ENCODE data around the gene IL13RA1.
"Not testable (repeated sequence)": the region's sequence is repeated elsewhere in the genome, so short reads cannot be mapped to it uniquely, and the experiment has no call there.

The IL13RA1 gene

GRCh38 chrX:118726887-118727685, at the start of gene IL13RA1:
TSS of gene IL13RA1 (plus strand) at chrX:118727606. CDS start at chrX:118727639, 33 bp downstream.
- Mint-ChIP-seq H3K36me3 (ENCODE audit: low read depth) (no peaks in the 10 kb centered on the region), H3K27ac (no peak within 1 kb of the TSS), H3K27me3 (ENCODE audit: low read depth) (peaks cover 37% of the 10 kb centered on the region), H3K9me3 (no peaks in the 10 kb centered on the region), H3K4me1 (ENCODE audit: low read depth) (peaks cover 6% of the 10 kb centered on the region), H3K4me3 (peak within 1 kb of the TSS; percentile 51)

- Mint-ChIP-seq H3K27ac (no peak overlapping the region), H3K36me3 (ENCODE audit: low read depth) (peaks cover 12% of the 10 kb centered on the region), H3K27me3 (ENCODE audit: low read depth) (no peaks in the 10 kb centered on the region), H3K4me3 (no peak overlapping the region), H3K4me1 (ENCODE audit: low read depth) (no peaks in the 10 kb centered on the region), H3K9me3 (no peaks in the 10 kb centered on the region)
These were observed 48.1 kb upstream of the IL13RA1 start for GRCh38 chrX:118679290-118679689.

- Mint-ChIP-seq H3K27ac (no peak overlapping the region), H3K4me1 (ENCODE audit: low read depth) (no peaks in the 10 kb centered on the region), H3K36me3 (ENCODE audit: low read depth) (peaks cover 19% of the 10 kb centered on the region), H3K27me3 (ENCODE audit: low read depth) (no peaks in the 10 kb centered on the region), H3K9me3 (no peaks in the 10 kb centered on the region), H3K4me3 (no peak overlapping the region)
These were observed 45.0 kb upstream of the IL13RA1 start for GRCh38 chrX:118682258-118683014.

- no peak overlapping the region for H3K27ac Mint-ChIP-seq
- no peaks in the 10 kb centered on the region for H3K27me3 Mint-ChIP-seq (ENCODE audit: low read depth)
- H3K36me3 Mint-ChIP-seq (ENCODE audit: low read depth) = peaks cover 22% of the 10 kb centered on the region
- H3K9me3 Mint-ChIP-seq = no peaks in the 10 kb centered on the region
- no peak overlapping the region for H3K4me3 Mint-ChIP-seq
- no peaks in the 10 kb centered on the region for H3K4me1 Mint-ChIP-seq (ENCODE audit: low read depth)
These were observed 42.0 kb upstream of the IL13RA1 start for GRCh38 chrX:118685393-118685792.

- Mint-ChIP-seq H3K27ac (no peak overlapping the region), H3K4me1 (ENCODE audit: low read depth) (no peaks in the 10 kb centered on the region), H3K9me3 (no peaks in the 10 kb centered on the region), H3K27me3 (ENCODE audit: low read depth) (no peaks in the 10 kb centered on the region), H3K36me3 (ENCODE audit: low read depth) (peaks cover 14% of the 10 kb centered on the region), H3K4me3 (no peak overlapping the region)
These were observed 38.5 kb upstream of the IL13RA1 start for GRCh38 chrX:118688935-118689334.

- Mint-ChIP-seq H3K9me3 (no peaks in the 10 kb centered on the region), H3K36me3 (ENCODE audit: low read depth) (peaks cover 13% of the 10 kb centered on the region), H3K27me3 (ENCODE audit: low read depth) (no peaks in the 10 kb centered on the region), H3K4me3 (no peak overlapping the region), H3K4me1 (ENCODE audit: low read depth) (no peaks in the 10 kb centered on the region), H3K27ac (no peak overlapping the region)
These were observed 33.6 kb upstream of the IL13RA1 start for GRCh38 chrX:118693843-118694242.

- Mint-ChIP-seq H3K27ac (no peak overlapping the region), H3K4me1 (ENCODE audit: low read depth) (no peaks in the 10 kb centered on the region), H3K9me3 (no peaks in the 10 kb centered on the region), H3K27me3 (ENCODE audit: low read depth) (no peaks in the 10 kb centered on the region), H3K4me3 (no peak overlapping the region), H3K36me3 (ENCODE audit: low read depth) (peaks cover 13% of the 10 kb centered on the region)
These were observed 32.8 kb upstream of the IL13RA1 start for GRCh38 chrX:118694638-118695037.

GRCh38 chrX:118698516-118699170, 28.8 kb upstream of the IL13RA1 start:
- H3K4me1 Mint-ChIP-seq (ENCODE audit: low read depth) = no peaks in the 10 kb centered on the region
- no peaks in the 10 kb centered on the region for H3K9me3 Mint-ChIP-seq
- H3K4me3 Mint-ChIP-seq = no peak overlapping the region
- peaks cover 13% of the 10 kb centered on the region for H3K36me3 Mint-ChIP-seq (ENCODE audit: low read depth)
- H3K27me3 Mint-ChIP-seq (ENCODE audit: low read depth) = no peaks in the 10 kb centered on the region
- no peak overlapping the region for H3K27ac Mint-ChIP-seq

GRCh38 chrX:118702741-118703140, 24.7 kb upstream of the IL13RA1 start:
- no peaks in the 10 kb centered on the region for H3K4me1 Mint-ChIP-seq (ENCODE audit: low read depth)
- H3K27ac Mint-ChIP-seq = no peak overlapping the region
- H3K9me3 Mint-ChIP-seq = no peaks in the 10 kb centered on the region
- H3K4me3 Mint-ChIP-seq = no peak overlapping the region
- H3K27me3 Mint-ChIP-seq (ENCODE audit: low read depth) = no peaks in the 10 kb centered on the region
- H3K36me3 Mint-ChIP-seq (ENCODE audit: low read depth) = peaks cover 4% of the 10 kb centered on the region

- H3K4me3 Mint-ChIP-seq = no peak overlapping the region
- H3K27me3 Mint-ChIP-seq (ENCODE audit: low read depth) = no peaks in the 10 kb centered on the region
- H3K36me3 Mint-ChIP-seq (ENCODE audit: low read depth) = no peaks in the 10 kb centered on the region
- H3K4me1 Mint-ChIP-seq (ENCODE audit: low read depth) = no peaks in the 10 kb centered on the region
- no peak overlapping the region for H3K27ac Mint-ChIP-seq
- no peaks in the 10 kb centered on the region for H3K9me3 Mint-ChIP-seq
These were observed 20.7 kb upstream of the IL13RA1 start for GRCh38 chrX:118706681-118707080.

GRCh38 chrX:118714521-118714920, 12.9 kb upstream of the IL13RA1 start:
- Mint-ChIP-seq H3K36me3 (ENCODE audit: low read depth) (no peaks in the 10 kb centered on the region), H3K27ac (no peak overlapping the region), H3K4me1 (ENCODE audit: low read depth) (no peaks in the 10 kb centered on the region), H3K27me3 (ENCODE audit: low read depth) (peaks cover 3% of the 10 kb centered on the region), H3K4me3 (no peak overlapping the region), H3K9me3 (no peaks in the 10 kb centered on the region)

- H3K4me1 Mint-ChIP-seq (ENCODE audit: low read depth); H3K4me3 Mint-ChIP-seq; H3K27me3 Mint-ChIP-seq (ENCODE audit: low read depth); H3K27ac Mint-ChIP-seq; H3K9me3 Mint-ChIP-seq; H3K36me3 Mint-ChIP-seq (ENCODE audit: low read depth): not testable (repeated sequence)
These were observed 11.5 kb upstream of the IL13RA1 start for GRCh38 chrX:118715917-118716316.

- not testable (repeated sequence) for H3K4me3 Mint-ChIP-seq; H3K4me1 Mint-ChIP-seq (ENCODE audit: low read depth); H3K9me3 Mint-ChIP-seq; H3K36me3 Mint-ChIP-seq (ENCODE audit: low read depth); H3K27me3 Mint-ChIP-seq (ENCODE audit: low read depth); H3K27ac Mint-ChIP-seq
These were observed 10.6 kb upstream of the IL13RA1 start for GRCh38 chrX:118716833-118717232.

GRCh38 chrX:118717678-118718391, 9.6 kb upstream of the IL13RA1 start:
- Mint-ChIP-seq H3K36me3 (ENCODE audit: low read depth) (no peaks in the 10 kb centered on the region), H3K27me3 (ENCODE audit: low read depth) (peaks cover 6% of the 10 kb centered on the region), H3K4me1 (ENCODE audit: low read depth) (no peaks in the 10 kb centered on the region), H3K27ac (no peak overlapping the region), H3K9me3 (no peaks in the 10 kb centered on the region), H3K4me3 (no peak overlapping the region)
